ENCODE measurements around the gene NPR1.
"Not testable (repeated sequence)": the region's sequence is repeated elsewhere in the genome, so short reads cannot be mapped to it uniquely, and the experiment has no call there.

Gene NPR1

DNA sequence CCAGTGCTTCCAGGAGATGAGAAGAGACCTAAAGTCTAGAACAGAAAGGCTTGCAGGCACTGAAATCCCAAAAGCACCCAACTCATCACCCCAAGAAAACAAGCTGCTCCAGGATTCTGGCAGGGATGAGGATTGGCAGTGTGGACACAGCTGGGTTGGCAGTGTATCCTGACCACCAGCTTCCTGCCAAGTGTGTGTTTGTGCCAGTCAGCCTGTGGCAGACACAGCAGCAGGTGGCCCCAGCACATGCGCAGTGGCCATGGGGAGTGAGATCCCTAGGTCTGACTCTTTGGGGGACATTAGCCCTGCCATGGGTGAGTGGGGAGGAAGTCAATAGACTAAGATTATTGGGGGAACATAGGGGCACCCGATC, 28.6 kb upstream of the NPR1 start:
- DNase-seq: no peak
- no peak for ATAC-seq

DNA sequence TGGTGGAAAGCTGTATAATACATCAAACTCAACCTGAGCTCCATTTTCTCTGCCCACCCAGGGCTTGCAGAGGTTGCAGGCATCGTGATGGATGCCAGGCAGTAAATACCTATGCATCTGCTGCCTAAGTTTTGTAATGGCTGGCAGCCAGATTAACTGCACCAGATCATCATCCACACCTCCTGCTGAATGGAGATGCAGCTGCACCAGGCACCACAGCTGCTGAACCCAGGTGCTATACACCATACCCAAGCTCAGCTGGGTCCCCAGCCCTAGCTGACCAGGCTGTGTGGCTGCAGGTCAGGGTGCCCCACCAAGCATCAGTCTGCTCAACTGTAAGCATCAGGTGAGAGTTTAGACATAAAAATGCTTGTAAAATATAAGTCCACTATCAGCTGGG, 26.7 kb upstream of the NPR1 start:
- DNase-seq (no peak), ATAC-seq (no peak)

DNA sequence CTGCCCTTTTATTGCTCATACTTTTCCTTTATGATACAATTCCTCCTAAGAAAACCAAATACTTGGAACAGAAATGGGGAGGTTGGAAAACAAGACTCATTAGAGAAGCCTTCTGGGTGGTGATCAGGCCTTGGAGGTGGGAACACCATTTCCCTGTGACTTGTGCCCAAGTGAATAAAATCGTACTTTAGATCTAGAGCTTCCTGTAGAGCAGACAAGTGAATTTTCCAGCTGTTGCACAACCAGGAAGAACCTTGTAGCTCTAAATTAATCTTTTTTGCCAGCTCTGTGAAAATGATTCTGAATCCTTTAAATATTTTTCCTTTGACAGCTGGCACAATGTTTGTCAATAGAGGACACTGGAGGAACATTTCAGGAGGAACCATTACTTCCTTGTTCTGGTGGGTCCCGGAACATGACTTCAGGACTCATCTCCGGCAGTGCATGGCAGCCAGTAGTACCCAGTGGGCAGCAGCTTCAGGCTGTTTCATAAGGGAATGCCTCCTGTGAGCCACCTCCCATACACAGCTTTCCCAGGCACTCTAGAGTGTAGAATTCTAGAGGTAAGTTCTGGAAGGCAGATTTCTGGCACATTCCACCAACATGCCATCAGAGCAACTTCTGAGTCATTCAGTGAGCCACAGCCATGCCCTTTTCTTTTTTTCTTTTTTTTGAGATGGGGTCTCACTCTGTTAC, 25.5 kb upstream of the NPR1 start:
- ATAC-seq: no peak
- DNase-seq: no peak

DNA sequence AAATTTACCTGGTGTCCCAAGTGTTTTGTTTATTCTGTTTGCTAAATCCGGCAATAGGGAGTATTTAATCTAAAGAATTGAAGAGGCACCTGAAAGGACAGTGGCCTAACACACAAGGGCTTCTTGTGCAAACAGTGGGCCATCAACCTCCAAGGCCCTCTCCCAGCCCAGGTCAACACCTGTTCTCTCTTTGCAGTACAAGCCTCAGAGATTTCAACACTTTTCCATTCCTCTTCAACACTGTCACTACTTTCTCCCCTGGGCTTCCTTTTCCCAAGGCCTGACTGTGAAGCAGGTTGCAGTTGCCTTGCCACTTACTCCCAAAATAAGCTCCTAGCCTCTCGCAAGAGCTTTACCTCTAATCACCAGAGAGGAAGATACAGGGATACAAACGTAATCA, 23.2 kb upstream of the NPR1 start:
- ATAC-seq: no peak
- DNase-seq: no peak

DNA sequence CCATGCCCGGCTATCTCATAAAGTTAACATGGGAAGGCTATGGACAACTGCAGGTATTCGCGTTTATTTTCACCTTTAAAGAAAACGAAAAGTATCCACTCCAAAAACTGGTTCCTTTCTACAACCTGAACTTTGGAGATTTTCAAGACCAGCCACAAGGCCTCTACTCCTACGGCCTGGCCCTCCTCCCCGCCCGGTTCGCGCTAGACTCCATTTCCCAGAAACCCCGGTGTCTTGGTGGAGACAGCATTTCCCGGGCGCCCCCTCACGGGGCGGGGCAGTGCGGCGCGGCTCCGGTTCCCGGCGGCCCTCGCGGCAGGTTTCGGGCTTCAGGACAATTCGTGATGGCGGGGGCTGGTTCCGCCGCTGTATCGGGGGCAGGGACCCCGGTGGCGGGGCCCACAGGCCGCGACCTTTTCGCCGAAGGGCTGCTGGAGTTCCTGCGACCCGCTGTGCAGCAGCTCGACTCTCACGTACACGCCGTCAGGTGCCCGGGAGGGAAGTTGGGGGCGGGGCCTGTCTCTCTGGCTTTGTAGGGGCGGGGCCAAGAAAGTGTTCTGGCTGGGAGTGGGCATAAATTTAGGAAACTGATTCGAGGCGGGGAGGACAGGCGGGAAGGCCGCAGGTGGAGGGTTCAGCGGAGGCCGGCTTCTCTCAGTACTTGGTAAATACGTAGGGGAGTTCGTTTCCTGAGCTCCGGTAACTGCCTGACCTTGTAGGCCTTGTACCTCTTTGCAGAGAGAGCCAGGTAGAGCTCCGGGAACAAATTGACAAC, 19.9 kb upstream of the NPR1 start, which contains the start of gene SNAPIN:
SNAPIN (plus strand) TSS at position 304 of the 775 bp plus-strand sequence; CDS start at position 345, 41 bp downstream.
- DNase-seq: peak; percentile 93

DNA sequence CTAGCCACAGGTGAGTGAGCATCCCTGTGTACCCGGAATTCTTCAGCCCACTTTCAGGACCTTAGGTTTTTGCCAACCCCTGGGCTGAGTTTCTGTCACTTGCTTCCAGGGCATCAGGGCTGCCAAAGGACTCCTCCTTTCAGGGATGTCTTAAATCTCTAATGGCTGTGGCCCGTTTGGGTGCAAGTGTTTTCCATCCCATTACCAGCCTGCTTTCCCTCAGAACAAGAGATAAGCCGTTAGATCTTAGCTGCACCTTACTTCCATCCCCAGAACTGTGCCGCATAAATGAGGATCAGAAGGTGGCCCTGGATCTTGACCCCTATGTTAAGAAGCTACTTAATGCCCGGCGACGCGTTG, 19.3 kb upstream of the NPR1 start:
- ATAC-seq (no peak), DNase-seq (no peak)

More for the DNA sequence above, 19.9 kb upstream of the NPR1 start, which contains the start of gene SNAPIN:
- peak; percentile 97 for ATAC-seq

DNA sequence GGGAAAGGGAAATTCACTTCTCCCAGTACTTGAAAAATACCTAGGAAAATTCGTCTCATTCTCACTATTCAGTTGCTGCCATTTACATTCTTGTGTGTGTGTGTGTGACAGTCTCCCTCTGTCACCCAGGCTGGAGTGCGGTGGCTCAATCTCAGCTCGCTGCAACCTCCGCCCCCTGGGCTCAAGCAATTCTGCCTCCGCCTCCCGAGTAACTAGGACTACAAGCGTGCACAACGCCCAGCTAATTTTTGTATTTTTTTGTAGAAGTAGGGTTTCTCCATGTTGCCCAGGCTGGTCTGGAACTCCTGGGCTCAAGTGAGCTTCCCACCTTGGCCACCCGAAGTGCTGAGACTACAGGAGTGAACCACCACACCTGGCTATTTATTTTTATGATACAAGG, 18.8 kb upstream of the NPR1 start:
- no peak for ATAC-seq
- DNase-seq: no peak

DNA sequence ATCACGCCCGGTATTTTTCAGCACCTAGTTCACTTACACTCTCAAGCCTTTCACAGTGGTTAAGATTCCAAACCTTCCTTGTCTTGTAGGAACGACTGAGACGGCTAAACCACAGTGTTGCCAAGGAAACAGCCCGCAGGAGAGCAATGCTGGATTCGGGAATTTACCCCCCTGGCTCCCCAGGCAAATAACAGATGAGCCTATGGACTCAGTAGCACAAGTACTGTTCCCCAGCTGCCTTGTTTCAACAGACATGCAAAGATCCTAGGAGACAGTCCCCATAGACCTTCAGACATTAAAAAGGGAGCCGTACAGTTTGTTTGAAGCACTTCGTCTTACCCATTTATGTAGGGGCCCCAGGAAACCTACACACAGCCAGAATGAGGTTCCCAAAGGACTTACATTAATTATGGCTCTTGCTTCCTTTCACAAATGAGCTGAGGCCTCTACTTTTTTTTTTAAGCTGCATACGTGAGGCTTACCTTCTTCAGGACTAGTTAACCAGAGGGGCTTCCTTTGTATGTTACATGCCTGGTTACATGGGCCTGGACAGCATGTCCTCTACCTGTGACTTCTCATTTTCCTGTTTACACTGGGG, 17.3 kb upstream of the NPR1 start:
- DNase-seq: no peak
- ATAC-seq: no peak

GRCh38 chr1:153662269-153662668, 16.2 kb upstream of the NPR1 start:
- ATAC-seq: no peak
- DNase-seq: no peak

DNA sequence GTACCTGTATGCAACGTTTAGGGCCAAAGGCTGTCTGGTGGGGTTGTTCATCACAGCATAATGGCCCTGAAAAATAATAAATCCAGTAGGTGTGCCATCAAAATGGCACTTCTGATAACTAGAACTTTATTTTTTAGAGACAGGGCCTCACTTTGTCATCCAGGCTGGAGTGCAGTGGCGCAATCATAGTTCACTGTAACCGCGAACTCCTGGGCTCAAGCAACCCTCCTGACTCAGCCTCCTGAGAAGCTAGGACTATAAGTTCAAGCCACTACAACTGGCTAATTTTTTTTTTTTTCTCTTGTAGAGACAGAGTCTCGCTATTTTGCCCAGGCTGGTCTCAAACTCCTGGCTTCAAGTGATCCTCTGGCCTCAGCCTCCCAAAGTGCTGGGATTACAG, 15.3 kb upstream of the NPR1 start:
- no peak for ATAC-seq

DNA sequence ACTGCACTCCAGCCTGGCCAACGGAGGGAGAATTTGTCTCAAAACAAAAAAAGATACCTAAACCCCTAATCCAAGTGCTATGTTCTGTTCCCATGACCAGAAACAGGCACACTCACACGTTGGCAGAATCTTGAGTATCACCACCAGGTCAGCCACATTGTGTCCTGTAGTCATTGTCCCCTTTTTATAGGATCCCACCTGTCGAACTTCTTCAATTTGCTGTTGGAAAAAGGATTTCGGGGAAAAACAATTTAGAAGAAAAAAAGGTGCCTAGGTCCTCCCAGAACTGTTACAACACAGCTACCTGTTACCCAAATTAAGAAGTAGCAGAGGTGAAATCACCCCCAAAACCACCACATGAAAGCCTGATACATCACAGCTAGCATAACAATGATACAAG, 11.0 kb upstream of the NPR1 start:
- DNase-seq: no peak
- ATAC-seq: no peak

More for the DNA sequence above, 15.3 kb upstream of the NPR1 start:
- no peak for DNase-seq

GRCh38 chr1:153668672-153669071, 9.8 kb upstream of the NPR1 start:
- ATAC-seq, DNase-seq: not testable (repeated sequence)

- no peak for ATAC-seq
- no peak for DNase-seq
Observed at GRCh38 chr1:153669606-153670005, 8.9 kb upstream of the NPR1 start.

DNA sequence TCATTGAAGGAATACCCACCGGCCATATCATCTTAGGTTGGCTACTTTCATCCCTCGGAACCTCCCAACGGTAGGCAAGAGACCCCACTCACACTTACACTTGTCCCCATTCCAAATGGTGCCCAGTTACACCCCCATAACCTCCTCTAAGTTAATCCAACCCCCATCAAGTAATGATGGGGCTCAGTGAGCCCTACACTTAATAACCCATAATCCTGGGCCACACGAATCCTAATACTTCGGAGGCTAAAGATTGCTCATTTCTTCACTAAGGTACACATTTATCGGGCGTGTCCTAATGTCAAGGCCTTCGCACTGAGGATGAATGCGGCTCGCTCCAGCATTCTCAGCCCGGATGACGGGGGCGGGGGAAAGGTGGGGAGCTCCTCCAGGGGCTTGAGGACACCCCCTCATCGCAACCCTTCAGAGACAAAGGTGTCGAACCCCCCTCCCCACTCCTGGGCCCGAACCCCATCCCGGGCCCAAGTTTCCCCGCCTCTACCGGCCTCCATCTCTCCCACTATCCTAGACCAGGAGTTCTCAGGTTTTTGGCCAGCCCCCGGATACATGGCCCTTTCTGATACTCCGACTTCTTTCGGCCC, 8.1 kb upstream of the NPR1 start:
- no peak for ATAC-seq

GRCh38 chr1:153670859-153671627, 7.4 kb upstream of the NPR1 start, which contains the start of gene ILF2:
Gene ILF2, minus strand, starts transcription at chr1:153670993. Its CDS starts 71 bp downstream, at chr1:153670922.
- DNase-seq (peak; percentile 94), ATAC-seq (peak; percentile 94)

More for the DNA sequence above, 8.1 kb upstream of the NPR1 start:
- peak; percentile 40 for DNase-seq

GRCh38 chr1:153671628-153672353, 6.7 kb upstream of the NPR1 start:
- ATAC-seq (peak; percentile 33), DNase-seq (peak; percentile 61)

DNA sequence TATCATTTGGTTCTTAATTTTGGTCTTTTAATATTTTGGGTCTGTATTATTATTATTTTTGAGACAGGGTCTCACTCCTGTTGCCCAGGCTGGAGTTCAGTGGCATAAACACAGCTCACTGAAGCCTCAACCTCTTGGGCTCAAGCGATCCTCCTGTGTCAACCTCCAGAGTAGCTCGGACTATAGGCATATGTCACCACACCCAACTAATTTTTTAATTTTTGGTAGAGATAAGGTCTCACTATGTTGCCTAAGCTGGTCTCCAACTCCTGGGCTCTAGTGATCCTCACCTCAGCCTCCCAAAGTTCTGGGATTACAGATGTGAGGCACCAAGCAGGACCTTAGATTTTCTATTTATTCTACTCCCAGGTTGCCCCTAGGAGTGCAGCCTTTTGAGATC, 5.0 kb upstream of the NPR1 start:
- no peak for ATAC-seq
- DNase-seq: no peak

DNA sequence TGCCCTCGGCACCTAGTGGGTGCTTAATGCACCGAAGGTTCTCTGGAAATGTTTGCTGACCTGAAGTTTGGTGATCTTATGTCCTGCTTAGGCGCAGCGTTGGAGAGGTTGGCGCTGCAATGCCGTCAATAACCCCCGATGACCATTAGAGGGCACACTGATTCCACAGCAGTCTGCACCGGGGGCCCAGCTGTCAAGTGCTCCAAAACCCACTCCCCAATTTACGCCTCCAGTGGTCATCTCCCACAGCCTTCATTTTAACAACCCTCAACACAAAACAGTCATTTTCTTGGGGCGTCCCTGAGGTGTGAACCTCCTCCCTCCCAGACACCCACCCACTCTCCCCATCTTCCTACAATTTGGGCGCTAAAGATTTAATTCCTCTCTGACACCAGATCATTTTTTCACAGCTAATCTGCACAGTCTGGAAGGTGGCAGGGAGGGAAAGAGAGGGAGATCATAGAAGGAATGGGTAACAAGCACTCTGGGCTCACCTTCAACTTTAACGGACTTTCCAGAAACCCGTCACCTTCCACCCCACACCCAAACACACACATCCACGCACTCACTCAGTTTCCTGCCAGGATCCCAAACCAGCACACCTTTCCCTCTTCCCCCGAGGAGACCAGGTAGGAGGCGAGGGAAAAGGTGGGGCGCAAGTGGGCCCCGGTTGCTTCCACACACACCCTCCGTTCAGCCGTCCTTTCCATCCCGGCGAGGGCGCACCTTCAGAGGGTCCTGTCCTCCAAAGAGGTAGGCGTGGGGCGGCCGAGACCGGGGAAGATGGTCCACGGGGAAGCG, 570 bp upstream of the NPR1 start:
- ATAC-seq (peak; percentile 51), DNase-seq (peak; percentile 60)

DNA sequence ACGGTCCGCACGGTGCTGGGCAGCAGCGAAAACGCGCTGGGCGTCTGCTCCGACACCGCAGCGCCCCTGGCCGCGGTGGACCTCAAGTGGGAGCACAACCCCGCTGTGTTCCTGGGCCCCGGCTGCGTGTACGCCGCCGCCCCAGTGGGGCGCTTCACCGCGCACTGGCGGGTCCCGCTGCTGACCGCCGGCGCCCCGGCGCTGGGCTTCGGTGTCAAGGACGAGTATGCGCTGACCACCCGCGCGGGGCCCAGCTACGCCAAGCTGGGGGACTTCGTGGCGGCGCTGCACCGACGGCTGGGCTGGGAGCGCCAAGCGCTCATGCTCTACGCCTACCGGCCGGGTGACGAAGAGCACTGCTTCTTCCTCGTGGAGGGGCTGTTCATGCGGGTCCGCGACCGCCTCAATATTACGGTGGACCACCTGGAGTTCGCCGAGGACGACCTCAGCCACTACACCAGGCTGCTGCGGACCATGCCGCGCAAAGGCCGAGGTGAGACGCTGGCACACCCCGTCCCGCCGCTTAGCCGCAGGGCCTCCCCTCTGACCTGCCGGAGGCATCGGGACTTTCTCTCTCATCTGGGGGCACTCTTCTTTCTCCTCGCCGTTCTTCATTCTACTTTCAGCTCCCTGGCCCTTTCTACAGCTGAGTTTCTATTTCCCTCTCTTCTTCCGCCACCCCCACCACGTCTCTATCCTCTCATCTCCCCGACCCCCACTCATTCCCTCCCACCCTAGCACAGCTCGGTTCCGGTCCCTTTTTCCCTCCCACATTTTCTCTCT, 1.0 kb downstream of the NPR1 start:
- DNase-seq (peak; percentile 33), ATAC-seq (peak; percentile 24)

GRCh38 chr1:153680120-153680403, 1.6 kb downstream of the NPR1 start:
- ATAC-seq: no peak
- no peak for DNase-seq

Measured in stimulated activated naive CD8-positive, alpha-beta T cell treated with anti-CD3 and anti-CD28 coated beads, Interleukin-15, Interleukin-2, amounts not matched to agents 100 U/mL and 50 U/mL, for 24 hours (primary cell).